ENCODE results near the gene KCNT2.

DNA sequence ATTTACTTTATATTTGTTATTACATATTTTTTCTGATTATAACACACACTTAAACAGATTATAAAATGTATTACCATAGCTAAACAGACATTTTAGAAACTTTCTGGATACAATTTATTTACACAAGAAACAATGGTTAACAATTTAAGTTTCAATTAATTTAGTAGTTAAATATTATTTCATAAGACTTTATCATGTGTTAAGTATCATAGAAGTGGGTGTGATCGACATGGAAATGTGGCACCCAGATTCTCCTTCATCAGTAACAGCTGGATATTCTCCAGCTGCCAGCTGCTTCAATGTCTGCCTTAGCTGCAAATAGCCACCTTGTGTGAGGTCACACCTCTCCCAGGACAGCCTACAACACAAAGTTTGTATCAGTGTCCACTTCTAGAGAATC lies 97.8 kb downstream of the KCNT2 start:
- TF ChIP-seq, protein P1, sequence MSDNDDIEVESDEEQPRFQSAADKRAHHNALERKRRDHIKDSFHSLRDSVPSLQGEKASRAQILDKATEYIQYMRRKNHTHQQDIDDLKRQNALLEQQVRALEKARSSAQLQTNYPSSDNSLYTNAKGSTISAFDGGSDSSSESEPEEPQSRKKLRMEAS (IDR thresholded peaks at IDR 0.05) = no peak
- TF ChIP-seq YY1 (IDR thresholded peaks at IDR 0.05; ENCODE audit: low read depth) (no peak), RAD21 (IDR thresholded peaks at IDR 0.05; ENCODE audit: low read depth) (no peak), CREB1 (IDR thresholded peaks at IDR 0.05; ENCODE audit: low read depth) (no peak), FOXM1 (IDR thresholded peaks at IDR 0.05; ENCODE audit: borderline replicate concordance, low read depth) (no peak), EP300 (IDR thresholded peaks at IDR 0.05; ENCODE audit: borderline replicate concordance) (no peak), TEAD4 (IDR thresholded peaks at IDR 0.05) (no peak), CEBPB (IDR thresholded peaks at IDR 0.05) (no peak)
